Right atrium auricular region (tissue), 2 donors: Measurements from ENCODE around the gene TMPRSS6. TPM values are rescaled to one million over a fixed set of nuclear protein-coding genes. Genes with fewer than 3 reads are reported as not detected.

Experiments
- DNase-seq: peaks from one replicate; pipeline ENCODE4 v3.0.0-alpha.2; 2019; ENCODE audit warnings: low spot score
- H3K27ac ChIP-seq, 2 donors: fragments of 200-600 bp; sonication (generic); 1 replicate in 1 of 2; 2 replicates in 1 of 2; pipeline ENCODE4 v1.5.1; 2016 to 2019
- H3K27me3 ChIP-seq, 2 donors: fragments of 200-600 bp; sonication (generic); one replicate each; pipeline versions ENCODE4 v1.5.1 to v1.6.0; 2017 to 2019
- H3K36me3 ChIP-seq: fragments of 200-600 bp; sonication (generic); one replicate; pipeline ENCODE4 v1.5.1; 2016
- H3K4me1 ChIP-seq, 2 donors: fragments of 200-600 bp; sonication (generic); one replicate each; pipeline versions ENCODE4 v1.5.1 to v1.6.0; 2017 to 2019
- H3K4me3 ChIP-seq, 2 donors: fragments of 200-600 bp; sonication (generic); 1 replicate in 1 of 2; 2 replicates in 1 of 2; pipeline ENCODE4 v1.5.1; 2017 to 2019; ENCODE audit warnings: mild to moderate bottlenecking in 1 of 2, moderate library complexity in 1 of 2
- H3K9me3 ChIP-seq, 2 donors: fragments of 200-600 bp; sonication (generic); one replicate each; pipeline ENCODE4 v1.5.1; 2019
- CTCF ChIP-seq, 2 donors: fragments of 200-600 bp; sonication (generic); IDR thresholded peaks; one replicate each; pipeline ENCODE4 v1.5.1; 2019; ENCODE audit warnings: antibody characterized with exemption in 2 of 2
- total RNA-seq, 2 donors: library from RNA; depleted of rRNA; stranded (reverse); fragments of >200 nt; gene quantifications; one replicate each; pipeline ENCODE4 v1.1.0, GENCODE V29; 2016

TMPRSS6 gene
- total RNA-seq, 2 donors from 2014 or later = not detected

- peak; percentile 61 for DNase-seq
Measured at GRCh38 chr22:37053310-37054055, 56.0 kb downstream of the TMPRSS6 start.

GRCh38 chr22:37052386-37053309 lies 56.9 kb downstream of the TMPRSS6 start:
- no peaks in the 10 kb centered on the region for H3K9me3 ChIP-seq
- peak overlapping the region; percentile 75 to 80 for H3K27ac ChIP-seq
- H3K4me1 ChIP-seq = peaks cover 0 to 32% of the 10 kb centered on the region in 2 donors
- no peak for DNase-seq
- peak overlapping the region; percentile 62 to 90 for H3K4me3 ChIP-seq
- TF ChIP-seq CTCF (IDR thresholded peaks at IDR 0.05) = no peak
- no peaks in the 10 kb centered on the region for H3K27me3 ChIP-seq
- peaks cover 32% of the 10 kb centered on the region for H3K36me3 ChIP-seq

More at GRCh38 chr22:37053310-37054055, 56.0 kb downstream of the TMPRSS6 start:
- Histone ChIP-seq H3K36me3 (peaks cover 40% of the 10 kb centered on the region), H3K27ac (peak overlapping the region; percentile 75 to 80), H3K4me1 (peaks cover 0 to 32% of the 10 kb centered on the region in 2 donors), H3K9me3 (no peaks in the 10 kb centered on the region), H3K27me3 (no peaks in the 10 kb centered on the region), H3K4me3 (no peak overlapping the region)
- no peak for TF ChIP-seq CTCF (IDR thresholded peaks at IDR 0.05)

GRCh38 chr22:37051391-37052385 lies 57.8 kb downstream of the TMPRSS6 start, which contains the start of gene KCTD17:
KCTD17 (plus strand) TSS chr22:37051742; CDS start chr22:37051761, 19 bp downstream.
- no peaks in the 10 kb centered on the region for H3K9me3 ChIP-seq
- peak within 1 kb of the TSS; percentile 75 to 80 for H3K27ac ChIP-seq
- peaks cover 22% of the 10 kb centered on the region for H3K36me3 ChIP-seq
- DNase-seq = peak; percentile 75
- no peaks in the 10 kb centered on the region for H3K27me3 ChIP-seq
- peak within 1 kb of the TSS; percentile 62 to 90 for H3K4me3 ChIP-seq
- peaks cover 0 to 32% of the 10 kb centered on the region in 2 donors for H3K4me1 ChIP-seq
- TF ChIP-seq CTCF (IDR thresholded peaks at IDR 0.05) = peak in 1 of 2 donors; percentile 31

GRCh38 chr22:37050913-37051312 lies 58.6 kb downstream of the TMPRSS6 start:
- DNase-seq = no peak
- Histone ChIP-seq H3K36me3 (peaks cover 15% of the 10 kb centered on the region), H3K4me1 (peaks cover 0 to 32% of the 10 kb centered on the region in 2 donors), H3K27me3 (no peaks in the 10 kb centered on the region), H3K4me3 (peak overlapping the region; percentile 62 to 90), H3K27ac (peak overlapping the region in 1 of 2 donors; percentile 6), H3K9me3 (no peaks in the 10 kb centered on the region)
- no peak for TF ChIP-seq CTCF (IDR thresholded peaks at IDR 0.05)

GRCh38 chr22:37049224-37049623 lies 60.3 kb downstream of the TMPRSS6 start:
- no peak overlapping the region for H3K4me3 ChIP-seq
- no peaks in the 10 kb centered on the region for H3K27me3 ChIP-seq
- no peak for DNase-seq
- no peak overlapping the region for H3K27ac ChIP-seq
- no peaks in the 10 kb centered on the region for H3K36me3 ChIP-seq
- no peaks in the 10 kb centered on the region for H3K9me3 ChIP-seq
- no peak for TF ChIP-seq CTCF (IDR thresholded peaks at IDR 0.05)
- peaks cover 0 to 31% of the 10 kb centered on the region in 2 donors for H3K4me1 ChIP-seq
